HG03064 (cell line): Measurements from ENCODE around the gene THSD4.
"Not testable (repeated sequence)": the region's sequence is repeated elsewhere in the genome, so short reads cannot be mapped to it uniquely, and the experiment has no call there.

Experiments
- ATAC-seq: cut with Tn5 transposase; IDR thresholded peaks from one replicate; pipeline ENCODE4 v1.9.1; 2021; ENCODE audit warnings: low read depth; ENCODE audit not compliant: unreplicated experiment

THSD4 gene

DNA sequence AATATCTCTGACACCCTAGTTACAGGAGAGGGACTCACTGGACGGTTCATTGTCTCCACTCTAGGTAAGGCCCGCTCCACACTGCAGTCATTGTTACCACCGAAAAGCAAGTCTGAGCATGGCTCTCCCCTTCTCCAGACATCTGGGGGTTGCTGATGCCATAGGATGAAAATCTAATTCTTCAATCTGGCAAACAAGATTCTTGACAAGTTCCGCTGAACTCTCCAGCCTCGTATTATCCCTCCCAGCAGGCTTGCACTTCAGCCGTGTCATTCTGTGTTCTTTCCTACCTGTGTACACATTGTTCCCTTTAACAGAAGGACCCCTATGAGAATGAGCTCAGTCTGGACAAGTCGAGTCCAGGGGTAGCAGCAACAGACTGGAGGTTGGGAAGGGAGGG lies 542.8 kb downstream of the THSD4 start:
- ATAC-seq = no peak

- no peak for ATAC-seq
Measured at GRCh38 chr15:71658827-71659729, 543.8 kb downstream of the THSD4 start.

DNA sequence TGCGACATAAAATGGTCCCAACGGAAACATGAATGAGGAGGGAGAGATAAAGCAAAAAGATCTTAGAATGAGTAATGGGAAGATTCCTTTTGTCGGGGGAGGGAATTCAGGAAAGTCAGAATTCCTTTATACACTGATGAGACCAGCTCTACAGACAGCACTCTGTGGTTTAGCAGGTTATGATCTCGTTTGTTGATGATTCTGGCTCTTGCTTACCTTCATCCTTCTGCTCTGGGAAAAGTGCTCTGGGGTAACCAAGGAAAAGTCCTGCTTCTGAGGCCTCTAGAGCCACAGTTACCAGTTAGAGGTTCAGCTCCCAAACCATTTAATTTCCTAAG lies 544.4 kb downstream of the THSD4 start:
- ATAC-seq = no peak

DNA sequence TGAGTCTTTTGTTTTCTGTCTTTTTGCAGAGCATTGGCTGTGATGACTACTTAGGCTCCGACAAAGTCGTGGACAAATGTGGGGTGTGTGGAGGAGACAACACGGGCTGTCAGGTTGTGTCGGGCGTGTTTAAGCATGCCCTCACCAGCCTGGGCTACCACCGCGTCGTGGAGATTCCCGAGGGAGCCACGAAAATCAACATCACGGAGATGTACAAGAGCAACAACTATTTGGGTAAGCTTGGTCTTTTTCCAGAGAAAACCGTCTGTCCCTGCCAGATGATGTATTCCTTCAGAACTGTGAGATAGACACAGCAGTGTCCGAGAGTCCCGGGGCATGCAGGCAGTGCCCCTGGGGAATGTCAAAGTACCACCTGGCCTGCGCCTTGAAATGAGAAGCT lies 545.2 kb downstream of the THSD4 start:
- ATAC-seq = no peak

- ATAC-seq = no peak
Measured at GRCh38 chr15:71662306-71662705, 547.0 kb downstream of the THSD4 start.

DNA sequence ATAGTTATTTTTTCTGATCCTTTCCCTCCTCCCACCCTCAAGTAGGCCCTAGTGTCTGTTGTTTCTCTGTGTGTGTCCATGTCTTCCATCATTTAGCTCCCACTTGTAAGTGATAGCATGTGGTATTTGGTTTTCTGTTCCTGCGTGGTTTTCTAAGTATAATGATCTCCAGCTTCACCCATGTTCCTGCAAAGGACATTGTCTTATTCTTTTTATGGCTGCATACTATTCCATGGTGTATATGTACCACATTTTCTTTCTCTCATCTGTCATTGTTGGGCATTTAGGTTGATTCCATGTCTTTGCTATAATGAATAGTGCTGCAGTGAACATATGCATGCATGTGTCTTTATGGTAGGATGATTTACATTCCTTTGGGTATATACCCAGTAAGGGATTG lies 549.4 kb downstream of the THSD4 start:
- ATAC-seq = no peak

- no peak for ATAC-seq
Measured at GRCh38 chr15:71666763-71667620, 551.7 kb downstream of the THSD4 start.

DNA sequence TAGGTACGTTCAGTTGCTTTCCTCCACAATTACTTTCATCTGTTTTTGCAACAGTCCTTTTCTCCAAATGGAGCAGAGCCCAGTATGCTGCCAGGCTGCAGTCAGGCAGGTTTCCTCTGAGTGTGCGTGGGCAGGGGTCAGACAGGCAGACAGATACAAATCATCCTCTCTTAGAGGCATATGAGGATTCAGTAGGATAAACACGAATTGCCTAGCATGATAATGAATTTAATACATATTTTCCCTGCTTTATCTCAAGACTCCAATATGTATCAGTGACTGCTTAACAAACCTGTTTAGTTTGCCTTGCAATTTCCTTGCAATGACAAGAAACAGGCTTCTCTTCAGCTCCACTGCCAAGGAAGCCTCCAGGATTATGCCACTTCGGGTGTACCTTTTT lies 554.4 kb downstream of the THSD4 start:
- ATAC-seq = no peak

DNA sequence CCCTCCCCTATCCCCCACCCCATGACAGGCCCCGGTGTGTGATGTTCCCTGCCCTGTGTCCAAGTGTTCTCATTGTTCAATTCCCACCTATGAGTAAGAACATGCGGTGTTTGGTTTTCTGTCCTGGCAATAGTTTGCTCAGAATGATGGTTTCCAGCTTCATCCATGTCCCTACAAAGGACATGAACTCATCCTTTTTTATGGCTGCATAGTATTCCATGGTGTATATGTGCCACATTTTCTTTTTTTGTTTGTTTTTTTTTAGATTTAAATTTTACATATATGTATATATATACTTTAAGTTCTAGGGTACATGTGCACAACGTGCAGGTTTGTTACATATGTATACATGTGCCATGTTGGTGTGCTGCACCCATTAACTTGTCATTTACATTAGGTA lies 555.0 kb downstream of the THSD4 start:
- not testable (repeated sequence) for ATAC-seq

DNA sequence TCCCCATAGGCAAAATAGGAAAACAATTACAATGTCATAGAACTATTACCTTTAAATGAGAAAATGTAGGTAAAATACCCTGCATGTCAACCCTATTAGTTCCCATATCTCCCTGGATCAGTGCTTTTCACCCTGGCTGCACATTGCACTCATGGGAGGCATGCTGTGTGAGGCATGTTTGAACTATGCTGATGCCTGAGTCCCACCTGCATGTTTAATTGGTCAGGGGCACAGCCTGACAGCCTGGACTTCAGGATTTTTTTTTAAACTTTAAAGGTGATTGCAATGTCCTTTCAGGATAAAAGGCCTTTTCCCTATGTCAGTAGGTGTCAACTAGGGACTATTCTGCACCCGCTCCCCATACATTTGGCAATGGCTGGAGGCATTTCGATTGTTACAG lies 559.1 kb downstream of the THSD4 start:
- no peak for ATAC-seq

DNA sequence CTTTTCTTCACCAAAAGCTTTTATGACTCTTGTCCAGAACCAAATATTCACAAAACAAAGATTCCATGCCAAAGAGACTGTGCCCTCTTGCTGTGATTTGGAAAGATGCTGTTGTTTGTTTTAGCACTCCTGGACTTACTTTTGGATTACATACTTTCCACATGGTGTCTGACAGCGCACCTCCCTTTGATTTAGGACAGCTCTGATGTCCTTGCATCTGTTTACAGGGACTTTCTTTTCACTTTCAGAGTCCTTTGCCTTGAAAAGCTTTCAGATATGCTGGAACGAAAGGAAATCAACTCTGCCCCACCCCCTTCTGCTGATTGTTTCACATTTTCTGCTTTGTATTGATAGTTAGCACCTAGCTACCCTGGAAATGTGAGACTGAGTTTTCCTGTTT lies 562.1 kb downstream of the THSD4 start:
- ATAC-seq = no peak

- ATAC-seq = no peak
Measured at GRCh38 chr15:71677766-71678165, 562.5 kb downstream of the THSD4 start.

- no peak for ATAC-seq
Measured at GRCh38 chr15:71678191-71678590, 562.9 kb downstream of the THSD4 start.

- no peak for ATAC-seq
Measured at GRCh38 chr15:71678605-71679004, 563.3 kb downstream of the THSD4 start.

DNA sequence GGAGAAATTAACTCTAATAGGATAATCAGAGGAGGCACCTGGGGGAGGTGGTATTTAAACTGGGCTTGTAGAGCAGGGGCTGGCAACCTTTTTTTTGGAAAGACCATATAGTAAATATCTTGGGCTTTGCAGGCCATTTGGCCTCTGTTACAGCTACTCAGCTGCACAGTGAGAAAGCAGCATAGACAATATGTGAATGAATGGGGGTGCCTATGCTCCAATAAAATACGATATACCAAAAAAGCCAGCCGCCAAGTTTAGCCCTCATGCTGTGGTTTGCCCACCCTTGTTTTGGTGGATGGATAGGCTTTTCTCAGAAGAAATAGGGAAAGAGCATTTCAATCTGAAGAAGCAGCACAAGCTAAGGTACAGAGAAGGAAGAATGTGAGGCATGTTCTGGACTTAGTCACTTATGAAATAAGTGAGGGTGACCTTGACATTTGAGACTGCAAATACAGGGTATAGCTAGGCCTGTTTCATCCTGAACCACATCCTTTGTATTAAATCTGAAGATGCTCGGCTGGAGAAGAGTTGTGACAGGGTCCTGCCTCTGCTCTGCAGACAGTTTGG lies 564.0 kb downstream of the THSD4 start:
- ATAC-seq = no peak

DNA sequence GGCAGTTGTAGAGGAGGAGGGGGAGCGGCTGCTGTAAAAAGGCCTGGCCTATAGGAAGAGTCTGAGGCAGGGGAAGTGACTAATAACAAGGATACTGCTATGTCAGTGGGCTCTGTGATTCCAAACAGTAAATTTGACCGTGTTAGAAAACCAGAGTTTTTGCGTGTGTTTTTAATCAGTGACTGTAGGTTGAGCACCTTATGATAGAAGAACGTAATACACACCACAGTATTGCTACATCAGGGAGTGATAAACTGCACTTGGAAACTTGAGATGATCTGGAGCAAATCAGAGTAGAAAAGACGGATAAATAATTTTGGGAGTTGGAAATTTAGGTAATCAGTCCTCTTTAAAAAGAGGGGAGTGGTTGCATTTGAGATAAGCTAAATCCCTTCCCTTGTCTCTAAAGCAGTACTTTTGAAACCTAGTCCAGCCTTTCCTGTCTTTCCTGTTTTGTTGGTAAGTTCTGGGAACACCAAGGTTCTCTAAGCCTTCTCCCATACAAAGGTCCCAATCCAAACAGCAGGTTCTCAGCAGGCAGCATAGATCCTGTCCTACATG lies 564.6 kb downstream of the THSD4 start:
- ATAC-seq = no peak

- ATAC-seq = no peak
Measured at GRCh38 chr15:71682001-71682400, 566.7 kb downstream of the THSD4 start.

GRCh38 chr15:71683411-71684274 lies 568.4 kb downstream of the THSD4 start:
- no peak for ATAC-seq

DNA sequence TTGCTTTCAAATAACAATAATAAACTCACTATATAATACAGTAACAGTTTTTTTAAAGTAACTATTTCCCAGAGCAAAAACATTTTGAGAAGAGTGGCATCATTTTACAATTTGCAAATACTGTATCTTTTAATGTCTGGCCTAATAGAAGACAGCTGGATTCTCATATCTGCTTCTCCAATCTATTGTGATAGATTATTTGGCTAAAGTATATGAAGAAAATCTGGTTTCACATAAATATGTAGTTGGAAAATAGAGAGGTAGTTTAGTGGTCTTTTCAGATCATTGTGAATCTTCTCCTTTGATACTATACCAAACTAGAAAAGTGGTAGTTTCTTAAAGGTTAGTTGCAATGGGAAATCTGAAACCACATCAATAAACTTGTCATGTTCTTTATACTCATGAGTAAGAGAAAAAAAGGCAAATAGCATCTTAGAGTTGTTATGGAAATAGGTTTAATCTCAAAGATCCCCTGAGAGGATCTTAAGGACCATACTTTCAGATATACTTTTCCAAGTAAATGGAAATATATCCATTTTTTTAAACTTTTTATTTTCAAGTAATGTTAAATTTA lies 570.2 kb downstream of the THSD4 start:
- ATAC-seq = no peak
